ENCODE results near the gene NFASC. TPM values are rescaled to one million over a fixed set of nuclear protein-coding genes. Genes with fewer than 3 reads are reported as not detected.

The NFASC gene
- total RNA-seq, 1 experiment from 2014 or later, result 1.6 TPM

DNA sequence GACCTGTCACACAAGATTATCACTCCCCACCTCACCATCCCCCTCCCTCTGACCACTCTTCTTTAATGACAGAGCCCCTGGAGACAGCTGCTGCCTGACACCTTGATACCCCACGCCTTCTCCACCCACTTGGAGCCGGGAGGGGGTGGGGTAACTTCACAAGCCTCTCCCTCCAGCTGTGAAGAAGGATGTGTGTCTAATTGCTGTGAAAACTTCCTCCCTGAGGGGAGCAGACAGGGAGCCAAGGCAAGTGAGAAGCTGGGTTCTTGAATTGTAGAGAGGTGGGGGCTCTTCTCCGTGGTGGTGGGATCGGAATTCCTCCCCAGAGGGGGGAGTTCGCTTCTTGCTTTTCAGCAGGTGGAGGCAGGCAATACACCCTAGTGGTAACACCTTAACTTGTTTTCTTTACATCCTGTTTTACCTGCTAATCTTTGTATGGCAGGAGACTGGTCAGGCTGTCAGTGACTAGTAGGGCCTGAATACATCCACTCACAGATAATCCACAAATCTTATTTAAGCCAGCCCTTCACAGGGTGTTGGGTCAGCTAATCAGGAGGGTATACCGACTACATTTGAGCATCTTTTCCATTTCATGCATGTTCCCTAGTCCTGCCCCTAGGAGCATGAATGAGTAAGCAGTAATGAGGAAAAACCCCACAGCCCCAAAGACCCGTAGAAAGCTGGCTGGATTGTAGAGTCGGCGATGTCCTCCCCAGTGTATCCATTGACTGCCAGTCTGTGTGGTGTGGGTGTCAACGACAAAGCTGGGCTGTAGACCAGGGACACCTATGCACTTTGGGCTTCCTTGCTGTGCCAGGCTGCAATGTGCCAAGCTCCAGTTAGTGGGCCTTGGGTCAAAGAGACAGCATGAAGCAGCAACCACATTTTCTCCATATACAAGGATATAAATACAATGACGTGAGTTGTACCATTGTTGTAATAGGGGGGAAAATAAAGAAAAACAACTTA lies 57.3 kb downstream of the NFASC start:
- Histone ChIP-seq H3K9me2 (replicated peaks; ENCODE audit: low read length) (no peaks in the 10 kb centered on the region), H4K20me1 (ENCODE audit: low read length) (no peaks in the 10 kb centered on the region), H3F3A (ENCODE audit: low read length, unreplicated experiment) (no peaks in the 10 kb centered on the region), H2AFZ (ENCODE audit: low read length) (no peak overlapping the region), H3K9ac (ENCODE audit: low read length) (no peak overlapping the region), H3K4me3 (ENCODE audit: low read length) (no peak overlapping the region), H3K4me1 (ENCODE audit: insufficient read depth, low read length) (peaks cover 7% of the 10 kb centered on the region; the same call in 1 of the 2 replicates), H3K27me3 (ENCODE audit: low read length) (peaks cover 58% of the 10 kb centered on the region), H3K27ac (ENCODE audit: low read length) (no peak overlapping the region), H3K79me2 (ENCODE audit: low read length) (no peaks in the 10 kb centered on the region), H3K36me3 (ENCODE audit: low read depth, low read length) (no peaks in the 10 kb centered on the region), H3K9me3 (ENCODE audit: low read length) (no peaks in the 10 kb centered on the region), H3K4me2 (ENCODE audit: low read length) (no peak overlapping the region)
- ATAC-seq, result no peak
- POLR2A ChIA-PET (ENCODE audit: unreplicated experiment), result no interaction called here
- intact Hi-C loops (cut with micrococcal nuclease), result no loop called here
- no TSS peak for BruUV-seq (replicated peaks)
- CTCF ChIA-PET, result no interaction called here
- no peak for DNase-seq
- TF ChIP-seq EZH2phosphoT487 (IDR thresholded peaks at IDR 0.05; ENCODE audit: borderline replicate concordance, low read length) (no peak), EZH2 (IDR thresholded peaks at IDR 0.05; ENCODE audit: low read length, unreplicated experiment) (no peak)
- TF ChIP-seq, protein P1, sequence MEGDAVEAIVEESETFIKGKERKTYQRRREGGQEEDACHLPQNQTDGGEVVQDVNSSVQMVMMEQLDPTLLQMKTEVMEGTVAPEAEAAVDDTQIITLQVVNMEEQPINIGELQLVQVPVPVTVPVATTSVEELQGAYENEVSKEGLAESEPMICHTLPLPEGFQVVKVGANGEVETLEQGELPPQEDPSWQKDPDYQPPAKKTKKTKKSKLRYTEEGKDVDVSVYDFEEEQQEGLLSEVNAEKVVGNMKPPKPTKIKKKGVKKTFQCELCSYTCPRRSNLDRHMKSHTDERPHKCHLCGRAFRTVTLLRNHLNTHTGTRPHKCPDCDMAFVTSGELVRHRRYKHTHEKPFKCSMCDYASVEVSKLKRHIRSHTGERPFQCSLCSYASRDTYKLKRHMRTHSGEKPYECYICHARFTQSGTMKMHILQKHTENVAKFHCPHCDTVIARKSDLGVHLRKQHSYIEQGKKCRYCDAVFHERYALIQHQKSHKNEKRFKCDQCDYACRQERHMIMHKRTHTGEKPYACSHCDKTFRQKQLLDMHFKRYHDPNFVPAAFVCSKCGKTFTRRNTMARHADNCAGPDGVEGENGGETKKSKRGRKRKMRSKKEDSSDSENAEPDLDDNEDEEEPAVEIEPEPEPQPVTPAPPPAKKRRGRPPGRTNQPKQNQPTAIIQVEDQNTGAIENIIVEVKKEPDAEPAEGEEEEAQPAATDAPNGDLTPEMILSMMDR (conservative IDR thresholded peaks at IDR 0.05; ENCODE audit: low read depth, low read length), result no peak

DNA sequence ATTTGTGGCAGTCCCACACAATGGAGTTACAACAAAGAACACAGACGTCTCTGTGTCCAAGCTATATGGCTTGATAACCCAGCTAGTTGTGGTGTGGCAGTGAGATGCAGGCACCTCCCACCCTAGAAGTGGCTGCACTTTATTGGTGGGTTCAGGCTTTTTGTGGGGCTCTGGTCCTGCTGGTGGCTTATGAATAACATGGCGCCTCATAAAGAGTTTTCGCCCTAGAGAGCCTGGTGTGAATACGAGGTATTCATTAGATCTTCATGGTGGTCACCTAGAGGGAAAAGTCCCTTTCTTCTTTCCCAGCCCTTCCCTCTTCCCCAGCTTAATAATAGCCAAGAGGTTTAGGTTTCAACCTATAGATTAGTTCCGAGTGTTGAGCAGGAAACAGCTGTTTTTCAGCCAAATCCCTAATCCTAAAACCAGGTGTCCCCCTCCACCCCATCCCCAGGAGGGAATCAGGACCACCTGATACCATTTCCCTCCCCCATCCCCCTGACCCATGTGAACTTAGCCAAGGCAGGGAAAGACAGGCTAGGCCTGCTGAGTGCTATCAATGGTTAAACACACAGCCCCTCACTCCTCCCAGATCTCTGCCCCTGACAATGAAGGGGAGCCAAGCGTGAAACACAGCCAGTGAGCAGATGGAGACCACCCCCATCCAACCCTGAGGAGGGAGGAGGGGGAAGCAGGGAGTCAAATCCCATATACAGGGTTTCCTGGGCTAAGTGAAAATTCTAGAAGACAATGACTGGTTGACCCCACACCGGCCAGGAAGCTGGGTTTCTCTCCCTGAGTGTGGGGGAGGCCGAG lies 58.2 kb downstream of the NFASC start:
- no peak overlapping the region for H3K4me2 ChIP-seq (ENCODE audit: low read length)
- no peaks in the 10 kb centered on the region for H3K79me2 ChIP-seq (ENCODE audit: low read length)
- no peak for TF ChIP-seq EZH2phosphoT487 (IDR thresholded peaks at IDR 0.05; ENCODE audit: borderline replicate concordance, low read length)
- TF ChIP-seq, protein P1 (conservative IDR thresholded peaks at IDR 0.05; ENCODE audit: low read depth, low read length), result no peak
- no peak for TF ChIP-seq EZH2 (IDR thresholded peaks at IDR 0.05; ENCODE audit: low read length, unreplicated experiment)
- H3K4me3 ChIP-seq (ENCODE audit: low read length), result no peak overlapping the region
- peaks cover 7% of the 10 kb centered on the region; the same call in 1 of the 2 replicates for H3K4me1 ChIP-seq (ENCODE audit: insufficient read depth, low read length)
- no peaks in the 10 kb centered on the region for H3K9me2 ChIP-seq (replicated peaks; ENCODE audit: low read length)
- DNase-seq (no peak), ATAC-seq (no peak)
- no peaks in the 10 kb centered on the region for H3F3A ChIP-seq (ENCODE audit: low read length, unreplicated experiment)
- peaks cover 58% of the 10 kb centered on the region for H3K27me3 ChIP-seq (ENCODE audit: low read length)
- H2AFZ ChIP-seq (ENCODE audit: low read length), result no peak overlapping the region
- H4K20me1 ChIP-seq (ENCODE audit: low read length), result no peaks in the 10 kb centered on the region
- ChIA-PET POLR2A (ENCODE audit: unreplicated experiment) (no interaction called here), CTCF (no interaction called here)
- intact Hi-C loops (cut with micrococcal nuclease), result no loop called here
- H3K9ac ChIP-seq (ENCODE audit: low read length), result no peak overlapping the region
- H3K9me3 ChIP-seq (ENCODE audit: low read length), result no peaks in the 10 kb centered on the region
- no TSS peak for BruUV-seq (replicated peaks)
- no peak overlapping the region for H3K27ac ChIP-seq (ENCODE audit: low read length)
- no peaks in the 10 kb centered on the region for H3K36me3 ChIP-seq (ENCODE audit: low read depth, low read length)
